Parathyroid adenoma (tissue), 2 donors: ENCODE results near the gene PRXL2A.

Experiments
- H2AFZ ChIP-seq: fragments of 300-600 bp; sonication (generic); one replicate; pipeline ENCODE4 v1.7.0; 2017; ENCODE audit warnings: antibody characterized with exemption, mild to moderate bottlenecking
- H3K27ac ChIP-seq: fragments of 300-600 bp; sonication (generic); one replicate; pipeline ENCODE4 v1.7.0; 2017
- H3K27me3 ChIP-seq: fragments of 300-600 bp; sonication (generic); one replicate; pipeline ENCODE4 v1.7.0; 2017; ENCODE audit warnings: low read length; ENCODE audit not compliant: control insufficient read depth, insufficient read depth
- H3K36me3 ChIP-seq: fragments of 300-600 bp; sonication (generic); one replicate; pipeline ENCODE4 v1.7.0; 2017; ENCODE audit warnings: low read length; ENCODE audit not compliant: control insufficient read depth, insufficient read depth
- H3K4me1 ChIP-seq: fragments of 300-600 bp; sonication (generic); one replicate; pipeline ENCODE4 v1.7.0; 2017; ENCODE audit warnings: control low read depth
- H3K4me2 ChIP-seq: fragments of 300-600 bp; sonication (generic); one replicate; pipeline ENCODE4 v1.7.0; 2017; ENCODE audit warnings: low read length
- H3K4me3 ChIP-seq: fragments of 300-600 bp; sonication (generic); one replicate; pipeline ENCODE4 v1.7.0; 2017; ENCODE audit warnings: low read depth, low read length
- H3K79me2 ChIP-seq: fragments of 300-600 bp; sonication (generic); one replicate; pipeline ENCODE4 v1.7.0; 2017; ENCODE audit warnings: control low read depth
- H3K9ac ChIP-seq: fragments of 300-600 bp; sonication (generic); one replicate; pipeline ENCODE4 v1.7.0; 2017; ENCODE audit warnings: mild to moderate bottlenecking
- H3K9me3 ChIP-seq: fragments of 300-600 bp; sonication (generic); one replicate; pipeline ENCODE4 v1.7.0; 2017; ENCODE audit warnings: low read length; ENCODE audit not compliant: control insufficient read depth
- CTCF ChIP-seq: fragments of 300-600 bp; sonication (generic); IDR thresholded peaks from one replicate; pipeline ENCODE4 v1.7.0; 2017; ENCODE audit warnings: antibody characterized with exemption, mild to moderate bottlenecking
- donor health status: primary hyperparathyroidism.

PRXL2A gene

GRCh38 chr10:80427541-80427940 is 19.2 kb downstream of the PRXL2A start:
- no peaks in the 10 kb centered on the region for H3K4me1 ChIP-seq
- H3K27me3 ChIP-seq = no peaks in the 10 kb centered on the region
- no peak for TF ChIP-seq CTCF

GRCh38 chr10:80429521-80429973 is 21.2 kb downstream of the PRXL2A start:
- no peaks in the 10 kb centered on the region for H3K79me2 ChIP-seq
- H3K27me3 ChIP-seq = no peaks in the 10 kb centered on the region
- no peaks in the 10 kb centered on the region for H3K9me3 ChIP-seq
- no peak overlapping the region for H3K4me3 ChIP-seq
- no peak overlapping the region for H3K4me2 ChIP-seq
- TF ChIP-seq CTCF = no peak
- no peaks in the 10 kb centered on the region for H3K4me1 ChIP-seq
- H3K36me3 ChIP-seq = no peaks in the 10 kb centered on the region
- no peak overlapping the region for H3K9ac ChIP-seq
- no peak overlapping the region for H2AFZ ChIP-seq
- H3K27ac ChIP-seq = no peak overlapping the region

More at GRCh38 chr10:80427541-80427940, 19.2 kb downstream of the PRXL2A start:
- no peak overlapping the region for H3K9ac ChIP-seq
- H3K79me2 ChIP-seq = no peaks in the 10 kb centered on the region
- no peak overlapping the region for H2AFZ ChIP-seq
- H3K9me3 ChIP-seq = no peaks in the 10 kb centered on the region
- no peak overlapping the region for H3K4me2 ChIP-seq
- no peaks in the 10 kb centered on the region for H3K36me3 ChIP-seq
- H3K27ac ChIP-seq = no peak overlapping the region
- H3K4me3 ChIP-seq = no peak overlapping the region

- TF ChIP-seq CTCF = no peak
- H3K4me2 ChIP-seq = no peak overlapping the region
- no peak overlapping the region for H3K9ac ChIP-seq
These were observed 24.8 kb downstream of the PRXL2A start for GRCh38 chr10:80433134-80433533.

GRCh38 chr10:80436446-80437098 is 28.2 kb downstream of the PRXL2A start:
- Histone ChIP-seq H3K4me1 (no peaks in the 10 kb centered on the region), H3K9me3 (no peaks in the 10 kb centered on the region), H3K36me3 (no peaks in the 10 kb centered on the region), H3K9ac (no peak overlapping the region), H3K4me3 (no peak overlapping the region), H3K27ac (no peak overlapping the region), H2AFZ (no peak overlapping the region), H3K27me3 (no peaks in the 10 kb centered on the region), H3K79me2 (no peaks in the 10 kb centered on the region), H3K4me2 (no peak overlapping the region)
- no peak for TF ChIP-seq CTCF

More at GRCh38 chr10:80433134-80433533, 24.8 kb downstream of the PRXL2A start:
- H3K4me1 ChIP-seq = no peaks in the 10 kb centered on the region
- no peaks in the 10 kb centered on the region for H3K79me2 ChIP-seq
- H3K27me3 ChIP-seq = no peaks in the 10 kb centered on the region
- no peaks in the 10 kb centered on the region for H3K36me3 ChIP-seq
- H3K9me3 ChIP-seq = no peaks in the 10 kb centered on the region
- no peak overlapping the region for H2AFZ ChIP-seq
- no peak overlapping the region for H3K4me3 ChIP-seq
- H3K27ac ChIP-seq = no peak overlapping the region

GRCh38 chr10:80437227-80437626 is 28.9 kb downstream of the PRXL2A start:
- H3K4me2 ChIP-seq = no peak overlapping the region
- no peaks in the 10 kb centered on the region for H3K4me1 ChIP-seq
- no peaks in the 10 kb centered on the region for H3K79me2 ChIP-seq
- H3K9me3 ChIP-seq = no peaks in the 10 kb centered on the region
- no peak overlapping the region for H3K4me3 ChIP-seq
- H3K27me3 ChIP-seq = no peaks in the 10 kb centered on the region
- no peak overlapping the region for H3K9ac ChIP-seq
- no peaks in the 10 kb centered on the region for H3K36me3 ChIP-seq
- no peak overlapping the region for H3K27ac ChIP-seq
- TF ChIP-seq CTCF = no peak
- H2AFZ ChIP-seq = no peak overlapping the region
